Heart right ventricle (tissue), 16 donors: ENCODE results near the gene KNDC1. TPM values are rescaled to one million over a fixed set of nuclear protein-coding genes. Genes with fewer than 3 reads are reported as not detected.

Experiments used
- ATAC-seq, 8 donors: fragments of 200-7000 bp; cut with Tn5 transposase; one replicate each; pipeline ENCODE4 v1.9.1; 2020; ENCODE audit warnings: mild to moderate bottlenecking in 8 of 8, moderate library complexity in 8 of 8, moderate number of reproducible peaks in 1 of 8
- DNase-seq, 2 donors: peaks; one replicate each; pipeline ENCODE4 v3.0.0-alpha.2; 2020
- H3K27ac ChIP-seq, 10 donors: fragments of 200-600 bp; sonication (generic) in 2 of 10; one replicate each; pipeline versions ENCODE4 v1.5.0 to v1.8.0; 2020 to 2022; ENCODE audit warnings: mild to moderate bottlenecking in 3 of 10
- H3K27me3 ChIP-seq, 7 donors: fragments of 200-600 bp; one replicate each; pipeline ENCODE4 v1.8.0; 2021 to 2022; ENCODE audit warnings: mild to moderate bottlenecking in 2 of 7
- H3K36me3 ChIP-seq, 9 donors: fragments of 200-600 bp; sonication (generic) in 1 of 9; one replicate each; pipeline versions ENCODE4 v1.5.0 to v1.8.0; 2020 to 2022; ENCODE audit warnings: mild to moderate bottlenecking in 2 of 9
- H3K4me1 ChIP-seq, 9 donors: fragments of 200-600 bp; sonication (generic) in 1 of 9; one replicate each; pipeline versions ENCODE4 v1.5.0 to v1.8.0; 2020 to 2022; ENCODE audit warnings: mild to moderate bottlenecking in 4 of 9
- H3K4me3 ChIP-seq, 10 donors: fragments of 200-600 bp; sonication (generic) in 2 of 10; one replicate each; pipeline versions ENCODE4 v1.5.0 to v1.8.0; 2020 to 2022; ENCODE audit warnings: mild to moderate bottlenecking in 7 of 10, moderate library complexity in 2 of 10
- H3K9me3 ChIP-seq, 11 donors: fragments of 200-600 bp in 10 of 11; sonication (generic) in 2 of 11; one replicate each; pipeline versions ENCODE4 v1.5.0 to v1.8.0; 2013 to 2022; ENCODE audit warnings: mild to moderate bottlenecking in 2 of 11, control low read depth in 1 of 11, moderate library complexity in 1 of 11
- WGBS, 2 donors: extraction: QIAGEN DNeasy Blood & Tissue Kit; methylation state at CpG; one replicate each; pipeline ENCODE4 v1.1.7; 2013; ENCODE audit warnings: inconsistent platforms in 1 of 2; 5-methylcytosine and 5-hydroxymethylcytosine counted together
- intact Hi-C, 10 donors: fragments of 100-400 bp; cut with DNase I; formaldehyde crosslinking; loops; one replicate each; pipeline versions ENCODE4 v1.11.1 to v1.14.2; 2022
- polyA plus RNA-seq, 2 donors: library from polyadenylated mRNA; stranded (reverse); fragments of 200-250 nt; gene quantifications; one replicate each; pipeline ENCODE4 v1.2.3, GENCODE V29; 2013
- total RNA-seq, 10 donors: library from RNA; stranded (reverse); fragmentation: NEBNext Ultra II Directional in 3 of 10; extraction: Animal tissue kit (Norgen Biotek cat#: 25700) in 3 of 10; gene quantifications; one replicate each; pipeline versions ENCODE4 v1.2.1 to v1.2.4, GENCODE V29; 2021 to 2023
- TF ChIP-seq, protein P1 (sequence below), 9 donors: fragments of 200-600 bp; sonication (generic) in 2 of 9; IDR thresholded peaks; one replicate each; pipeline versions ENCODE4 v1.5.0 to v1.8.0; 2021 to 2022; ENCODE audit warnings: antibody characterized with exemption in 9 of 9, mild to moderate bottlenecking in 5 of 9, moderate library complexity in 1 of 9
- donor health status: Arrhythmogenic right ventricular cardiomyopathy.
- donor health status: ischemic (EF 13 %, LVEDD 7.1; RV severe dilation, severe dysfunction).
- donor health status: healthy with polysubstance abuse.
- donor health status: DM: no; HTN: yes; CAD: no.
- donor health status: DM: no; HTN: no; CAD: no.
- donor health status: ischemic (EF 25% LVEDD 6.9; RV normal size, moderate dysfunction).
- donor health status: ischemic (EF 25% LVEDD 5.7; RV mildly dilated, moderate dysfunction).
- donor health status: healthy.
- donor health status: DM: yes; HTN: yes; CAD: no.
- donor health status: Ischemic cardiomyopathy.
- donor health status: ischemic (EF 35%, LVEDD 5.7; RV mildly dilated, moderate dysfunction).
- donor health status: nonischemic (EF 11% LVEDD 7.7; RV severe dilation, severe dysfunction).
- donor health status: DM: yes; HTN: yes; CAD: no.
- donor health status: PGD.
- donor health status: ischemic (EF 29% LVEDD 5.4; RV normal size, mild dysfunction).
- donor health status: nonischemic (EF 23%, LVEDD 6.1; RV moderate dilation, normal function).

The KNDC1 gene
- total and polyA plus RNA-seq, 12 donors, result 0.04 to 0.88 (median 0.14) TPM; not detected in 3

DNA sequence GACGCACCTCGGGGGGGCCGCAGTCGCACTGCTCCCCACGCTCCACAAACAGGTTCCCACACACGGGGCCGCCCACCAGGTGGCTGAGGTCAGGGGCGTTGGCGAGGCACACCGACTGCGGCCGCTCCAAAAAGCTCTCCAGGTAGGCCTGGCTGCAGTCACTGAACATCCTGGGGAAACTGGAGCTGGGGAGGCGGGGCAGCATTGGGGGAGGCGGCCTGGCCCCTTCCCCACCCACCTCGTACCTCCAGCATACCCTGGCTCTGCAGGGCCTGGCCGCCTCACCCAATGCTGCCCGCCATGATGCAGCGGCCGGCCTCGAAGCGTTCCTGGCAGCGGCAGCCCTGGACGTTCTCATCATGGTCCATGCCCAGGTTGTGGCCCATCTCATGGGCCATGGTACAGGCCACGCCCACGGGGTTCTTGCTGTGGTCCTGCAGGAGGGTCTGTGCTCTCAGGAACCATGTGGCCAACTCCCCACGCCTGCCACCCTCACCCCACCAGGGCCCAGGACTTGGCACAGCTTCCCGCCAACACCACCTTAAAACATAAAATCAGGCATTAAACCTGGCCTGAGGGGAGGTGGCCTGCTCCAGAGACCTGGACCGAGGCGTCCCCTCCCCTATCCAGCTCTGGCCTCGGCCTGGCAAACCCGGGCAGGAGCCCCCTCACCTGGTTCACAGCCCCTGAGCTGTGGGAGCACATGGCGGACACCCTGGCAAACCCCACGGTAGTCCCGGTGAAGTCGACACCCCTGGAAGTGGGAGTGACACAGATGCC is 111.7 kb downstream of the KNDC1 start:
- DNase-seq (no peak), ATAC-seq (no peak)
- intact Hi-C loops, result no loop called here
- Histone ChIP-seq H3K4me1 (peaks cover 0 to 23% (median 6%) of the 10 kb centered on the region in 9 donors), H3K9me3 (no peaks in the 10 kb centered on the region), H3K27me3 (peaks cover 0 to 27% (median 22%) of the 10 kb centered on the region in 7 donors), H3K27ac (no peak overlapping the region), H3K4me3 (no peak overlapping the region), H3K36me3 (peaks cover 0 to 70% (median 0%) of the 10 kb centered on the region in 9 donors)
- TF ChIP-seq, protein P1, sequence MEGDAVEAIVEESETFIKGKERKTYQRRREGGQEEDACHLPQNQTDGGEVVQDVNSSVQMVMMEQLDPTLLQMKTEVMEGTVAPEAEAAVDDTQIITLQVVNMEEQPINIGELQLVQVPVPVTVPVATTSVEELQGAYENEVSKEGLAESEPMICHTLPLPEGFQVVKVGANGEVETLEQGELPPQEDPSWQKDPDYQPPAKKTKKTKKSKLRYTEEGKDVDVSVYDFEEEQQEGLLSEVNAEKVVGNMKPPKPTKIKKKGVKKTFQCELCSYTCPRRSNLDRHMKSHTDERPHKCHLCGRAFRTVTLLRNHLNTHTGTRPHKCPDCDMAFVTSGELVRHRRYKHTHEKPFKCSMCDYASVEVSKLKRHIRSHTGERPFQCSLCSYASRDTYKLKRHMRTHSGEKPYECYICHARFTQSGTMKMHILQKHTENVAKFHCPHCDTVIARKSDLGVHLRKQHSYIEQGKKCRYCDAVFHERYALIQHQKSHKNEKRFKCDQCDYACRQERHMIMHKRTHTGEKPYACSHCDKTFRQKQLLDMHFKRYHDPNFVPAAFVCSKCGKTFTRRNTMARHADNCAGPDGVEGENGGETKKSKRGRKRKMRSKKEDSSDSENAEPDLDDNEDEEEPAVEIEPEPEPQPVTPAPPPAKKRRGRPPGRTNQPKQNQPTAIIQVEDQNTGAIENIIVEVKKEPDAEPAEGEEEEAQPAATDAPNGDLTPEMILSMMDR (IDR thresholded peaks at IDR 0.05), result no peak
- 85% methylated on average over 35 of the region's 35 CpGs for WGBS, 2 donors

DNA sequence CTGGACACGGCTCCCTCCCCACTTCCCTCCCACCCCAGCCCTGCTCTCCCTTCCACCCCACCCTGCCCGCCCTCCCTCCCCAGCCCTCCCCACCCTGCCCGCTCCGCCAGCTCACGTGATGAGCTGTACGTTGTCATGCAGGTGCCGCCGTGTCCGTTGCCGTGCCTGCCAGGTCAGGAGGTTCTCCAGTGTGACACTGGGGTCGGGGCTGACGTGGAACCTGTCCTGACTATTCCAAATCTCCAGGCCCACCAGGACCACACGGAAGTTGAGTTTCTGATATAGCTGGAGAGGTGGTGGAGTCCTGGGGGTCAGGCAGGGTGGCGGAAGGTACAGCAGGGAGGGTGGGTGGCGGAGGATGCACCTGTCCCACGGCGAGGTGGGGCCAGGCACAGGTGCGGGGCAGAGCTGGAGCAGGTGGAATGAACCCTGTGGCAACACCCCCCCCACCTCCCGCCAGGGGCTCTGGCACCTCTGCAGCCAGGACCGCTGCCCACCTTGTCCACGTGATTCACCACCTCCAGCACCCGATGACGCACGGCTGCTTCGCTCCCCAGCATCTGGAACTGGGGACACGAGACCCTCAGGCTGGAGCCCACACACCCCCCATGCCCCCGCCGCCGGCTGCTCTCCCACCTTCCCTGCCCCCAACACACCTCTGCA is 112.4 kb downstream of the KNDC1 start:
- WGBS, 2 donors, result 83 to 87% methylated on average over 29 of the region's 29 CpGs

DNA sequence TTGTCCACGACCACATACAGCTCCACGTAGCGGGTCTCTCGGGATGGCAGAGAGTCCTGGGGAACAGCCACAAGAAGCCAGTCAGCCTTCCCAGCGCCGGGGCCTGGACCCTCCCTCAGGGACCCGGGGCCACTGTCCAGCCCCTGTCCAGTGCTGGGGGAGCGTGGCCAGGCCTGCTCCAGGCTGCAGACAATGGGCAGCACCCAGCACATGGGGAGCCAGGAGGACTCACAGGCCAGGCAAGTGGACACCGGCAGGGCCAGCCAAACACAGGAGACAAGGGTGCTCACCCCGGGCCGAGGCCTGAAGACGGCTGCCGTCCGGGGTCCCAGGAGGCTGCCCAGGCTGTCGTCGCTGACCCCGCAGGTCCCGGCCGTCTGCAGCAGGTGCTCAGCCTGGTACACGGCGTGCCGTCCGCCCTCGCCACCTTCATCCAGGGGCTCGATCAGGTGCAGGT is 113.0 kb downstream of the KNDC1 start:
- Histone ChIP-seq H3K4me3 (no peak overlapping the region), H3K4me1 (peaks cover 0 to 36% (median 13%) of the 10 kb centered on the region in 9 donors), H3K36me3 (peaks cover 0 to 59% (median 0%) of the 10 kb centered on the region in 9 donors), H3K27me3 (peaks cover 0 to 33% (median 27%) of the 10 kb centered on the region in 7 donors), H3K9me3 (no peaks in the 10 kb centered on the region), H3K27ac (no peak overlapping the region)
- DNase-seq, result no peak
- TF ChIP-seq, protein P1 (IDR thresholded peaks at IDR 0.05), result no peak
- intact Hi-C loops, result no loop called here
- ATAC-seq, result no peak
- WGBS, 2 donors, result 91 to 92% methylated on average over 25 of the region's 25 CpGs

More for the DNA sequence above, 112.4 kb downstream of the KNDC1 start:
- no peak overlapping the region for H3K27ac ChIP-seq
- intact Hi-C loops, result no loop called here
- TF ChIP-seq, protein P1 (IDR thresholded peaks at IDR 0.05), result no peak
- no peak for ATAC-seq
- peaks cover 0 to 33% (median 27%) of the 10 kb centered on the region in 7 donors for H3K27me3 ChIP-seq
- peaks cover 0 to 30% (median 13%) of the 10 kb centered on the region in 9 donors for H3K4me1 ChIP-seq
- H3K9me3 ChIP-seq, result no peaks in the 10 kb centered on the region
- H3K36me3 ChIP-seq, result peaks cover 0 to 64% (median 0%) of the 10 kb centered on the region in 9 donors
- DNase-seq, result no peak
- no peak overlapping the region for H3K4me3 ChIP-seq

DNA sequence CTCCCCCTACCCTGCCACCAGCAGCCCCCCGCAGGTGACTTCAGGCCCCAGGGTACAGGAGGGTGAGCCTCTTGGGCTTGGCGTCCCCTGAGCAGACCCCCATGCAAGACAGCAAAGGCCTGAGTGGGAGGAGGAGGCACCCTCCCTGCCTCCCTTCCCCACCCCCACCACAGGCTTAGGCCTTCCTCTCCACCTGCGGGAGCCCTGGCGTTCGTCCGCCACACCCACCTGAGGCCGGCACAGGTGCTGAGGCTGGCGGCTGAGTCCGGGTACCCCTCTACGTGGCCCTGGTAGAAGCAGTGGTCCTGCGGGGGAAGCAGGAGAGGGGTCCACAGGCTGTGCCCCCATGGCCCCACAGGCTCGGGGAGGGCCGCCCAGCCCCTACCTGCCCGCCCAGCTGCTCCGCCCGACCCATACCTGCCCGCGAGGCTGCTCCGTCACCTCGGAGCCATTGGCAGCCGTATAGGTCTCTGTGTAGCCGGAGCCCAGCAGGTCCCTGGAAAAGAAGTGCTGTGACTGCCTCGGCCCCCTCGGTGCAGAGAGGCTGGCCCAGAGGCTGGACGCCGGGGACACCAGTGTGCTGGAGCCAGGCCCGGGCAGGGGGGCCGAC is 113.6 kb downstream of the KNDC1 start:
- intact Hi-C loops, result no loop called here
- DNase-seq, result no peak
- WGBS, 2 donors, result 90 to 92% methylated on average over 25 to 28 of the region's 28 CpGs
- TF ChIP-seq, protein P1 (IDR thresholded peaks at IDR 0.05), result no peak
- Histone ChIP-seq H3K27ac (no peak overlapping the region), H3K36me3 (peaks cover 0 to 53% (median under 1%) of the 10 kb centered on the region in 9 donors), H3K9me3 (no peaks in the 10 kb centered on the region), H3K4me3 (no peak overlapping the region), H3K4me1 (peaks cover 0 to 42% (median 13%) of the 10 kb centered on the region in 9 donors), H3K27me3 (peaks cover 0 to 33% (median 27%) of the 10 kb centered on the region in 7 donors)
- ATAC-seq, result no peak
